ENCODE data around the gene PPME1.

Gene PPME1

DNA sequence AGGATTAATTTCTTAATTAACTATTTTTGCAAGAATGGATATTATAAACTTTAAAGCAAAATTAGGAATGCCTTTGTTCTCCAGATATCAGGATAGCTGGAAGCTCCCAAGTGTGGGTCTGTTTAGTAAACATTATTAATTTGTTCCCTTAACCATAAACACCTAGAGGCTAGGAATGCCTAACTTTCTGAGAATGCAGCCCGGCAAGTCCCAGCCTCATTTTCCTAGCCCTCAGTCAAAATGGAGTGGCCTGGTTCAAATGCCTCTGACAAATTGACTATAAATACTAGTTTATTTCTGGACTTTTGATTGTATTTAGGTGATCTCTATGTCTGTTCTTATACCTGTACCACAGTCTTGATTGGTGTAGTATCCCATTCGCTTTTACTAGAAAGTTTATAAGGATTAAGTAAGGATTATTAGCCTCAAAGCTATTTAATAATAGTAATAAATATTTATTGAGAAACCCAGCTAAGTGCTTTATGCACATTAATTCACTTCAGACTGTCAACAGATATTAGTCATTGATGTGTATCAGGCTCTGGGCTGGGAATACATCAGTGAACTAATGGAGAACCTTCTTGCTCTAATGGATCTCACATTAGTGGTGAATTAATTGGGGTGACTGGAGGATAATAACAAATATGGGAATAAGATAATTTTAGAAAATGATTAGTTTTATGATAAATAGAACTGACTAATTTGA lies 25.8 kb downstream of the PPME1 start:
- in situ Hi-C loops (cut with MboI; ENCODE audit: low sequenced_read_pairs, unreplicated experiment): no loop called here
- TF ChIP-seq, protein P1, sequence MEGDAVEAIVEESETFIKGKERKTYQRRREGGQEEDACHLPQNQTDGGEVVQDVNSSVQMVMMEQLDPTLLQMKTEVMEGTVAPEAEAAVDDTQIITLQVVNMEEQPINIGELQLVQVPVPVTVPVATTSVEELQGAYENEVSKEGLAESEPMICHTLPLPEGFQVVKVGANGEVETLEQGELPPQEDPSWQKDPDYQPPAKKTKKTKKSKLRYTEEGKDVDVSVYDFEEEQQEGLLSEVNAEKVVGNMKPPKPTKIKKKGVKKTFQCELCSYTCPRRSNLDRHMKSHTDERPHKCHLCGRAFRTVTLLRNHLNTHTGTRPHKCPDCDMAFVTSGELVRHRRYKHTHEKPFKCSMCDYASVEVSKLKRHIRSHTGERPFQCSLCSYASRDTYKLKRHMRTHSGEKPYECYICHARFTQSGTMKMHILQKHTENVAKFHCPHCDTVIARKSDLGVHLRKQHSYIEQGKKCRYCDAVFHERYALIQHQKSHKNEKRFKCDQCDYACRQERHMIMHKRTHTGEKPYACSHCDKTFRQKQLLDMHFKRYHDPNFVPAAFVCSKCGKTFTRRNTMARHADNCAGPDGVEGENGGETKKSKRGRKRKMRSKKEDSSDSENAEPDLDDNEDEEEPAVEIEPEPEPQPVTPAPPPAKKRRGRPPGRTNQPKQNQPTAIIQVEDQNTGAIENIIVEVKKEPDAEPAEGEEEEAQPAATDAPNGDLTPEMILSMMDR (IDR thresholded peaks at IDR 0.05; ENCODE audit: borderline replicate concordance, control extremely low read depth, extremely low read depth, insufficient read depth, missing control alignments): no peak
- DNase-seq (ENCODE audit: low spot score): no peak

DNA sequence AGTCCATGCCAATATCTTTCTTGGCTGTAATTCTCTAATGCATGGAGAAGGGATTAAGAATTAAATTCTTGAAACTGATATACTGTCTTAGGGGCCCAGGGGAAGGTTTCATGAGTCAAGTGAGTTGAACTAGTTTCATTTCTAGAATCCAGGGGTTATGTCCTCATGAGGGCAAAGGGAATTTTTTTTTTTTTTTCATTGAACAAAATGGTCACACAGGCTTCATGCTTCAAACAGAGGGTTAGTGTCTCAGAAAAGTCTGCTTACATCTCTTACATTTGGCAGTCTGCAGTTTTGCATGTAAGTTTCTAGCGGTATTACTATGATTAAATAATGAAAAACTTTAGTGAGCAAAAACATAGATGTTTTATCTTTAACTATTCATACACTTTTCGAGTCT lies 32.9 kb downstream of the PPME1 start:
- in situ Hi-C loops (cut with MboI; ENCODE audit: low sequenced_read_pairs, unreplicated experiment): no loop called here
- TF ChIP-seq, protein P1 (IDR thresholded peaks at IDR 0.05; ENCODE audit: borderline replicate concordance, control extremely low read depth, extremely low read depth, insufficient read depth, missing control alignments): no peak
- no peak for DNase-seq (ENCODE audit: low spot score)

DNA sequence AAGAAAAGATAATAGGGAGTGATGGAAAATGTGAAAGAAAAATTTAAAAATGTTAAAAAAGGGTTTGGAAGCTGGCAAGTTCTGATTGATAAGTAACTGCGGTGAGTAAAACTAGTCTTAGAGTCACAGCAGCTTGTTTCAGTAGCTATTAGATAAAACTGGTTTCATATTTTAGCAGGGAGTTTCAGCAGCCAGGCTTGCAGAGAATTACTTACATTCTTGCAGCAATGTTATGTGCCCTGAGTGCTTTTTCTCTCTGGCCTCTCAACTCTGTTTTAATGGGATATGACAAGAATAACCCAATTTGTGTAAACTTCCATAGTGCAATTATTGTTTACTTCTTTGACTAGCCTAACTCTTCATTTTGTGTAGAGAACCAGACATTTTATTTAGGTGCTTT lies 33.6 kb downstream of the PPME1 start:
- TF ChIP-seq, protein P1 (IDR thresholded peaks at IDR 0.05; ENCODE audit: borderline replicate concordance, control extremely low read depth, extremely low read depth, insufficient read depth, missing control alignments): no peak
- in situ Hi-C loops (cut with MboI; ENCODE audit: low sequenced_read_pairs, unreplicated experiment): no loop called here
- DNase-seq (ENCODE audit: low spot score): no peak

DNA sequence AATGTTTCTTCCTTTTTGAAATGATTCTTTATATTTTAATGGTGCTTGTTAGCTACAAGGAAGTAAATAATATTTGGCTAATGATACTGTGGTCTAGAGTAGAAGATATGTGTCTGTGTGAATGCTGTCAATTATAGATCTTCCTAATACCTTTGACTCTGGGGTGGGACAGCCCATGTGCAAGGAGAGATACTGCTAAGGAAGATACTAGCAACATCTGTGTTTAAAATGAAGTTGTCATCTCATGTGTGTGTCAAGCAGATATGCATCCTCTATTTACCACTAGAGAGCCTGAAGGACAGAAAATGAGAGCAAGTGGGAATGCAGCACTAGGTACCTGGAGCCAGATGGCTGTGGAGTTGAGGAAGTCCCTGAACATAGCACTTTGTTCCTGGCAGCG lies 34.1 kb downstream of the PPME1 start:
- in situ Hi-C loops (cut with MboI; ENCODE audit: low sequenced_read_pairs, unreplicated experiment): no loop called here
- TF ChIP-seq, protein P1 (IDR thresholded peaks at IDR 0.05; ENCODE audit: borderline replicate concordance, control extremely low read depth, extremely low read depth, insufficient read depth, missing control alignments): no peak
- DNase-seq (ENCODE audit: low spot score): no peak

DNA sequence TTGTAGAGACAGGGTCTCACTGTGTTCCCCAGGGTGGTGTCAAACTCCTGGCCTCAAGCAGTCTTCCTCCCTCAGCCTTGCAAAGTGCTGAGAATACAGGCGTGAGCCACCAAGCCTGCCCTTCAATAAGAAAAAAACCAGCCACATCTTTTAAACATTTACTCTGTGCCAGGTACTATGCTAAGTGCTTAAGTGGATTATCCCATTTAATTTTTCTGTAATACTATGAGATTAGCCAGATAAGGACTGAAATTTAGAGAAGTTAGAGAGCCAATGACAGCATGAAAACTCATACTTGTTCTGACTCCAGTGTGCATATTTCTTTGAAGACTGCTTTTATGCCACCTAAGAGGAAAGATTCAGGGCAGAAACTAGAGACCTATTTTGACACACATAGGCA lies 35.7 kb downstream of the PPME1 start:
- DNase-seq (ENCODE audit: low spot score): no peak
- TF ChIP-seq, protein P1 (IDR thresholded peaks at IDR 0.05; ENCODE audit: borderline replicate concordance, control extremely low read depth, extremely low read depth, insufficient read depth, missing control alignments): no peak
- in situ Hi-C loops (cut with MboI; ENCODE audit: low sequenced_read_pairs, unreplicated experiment): no loop called here

DNA sequence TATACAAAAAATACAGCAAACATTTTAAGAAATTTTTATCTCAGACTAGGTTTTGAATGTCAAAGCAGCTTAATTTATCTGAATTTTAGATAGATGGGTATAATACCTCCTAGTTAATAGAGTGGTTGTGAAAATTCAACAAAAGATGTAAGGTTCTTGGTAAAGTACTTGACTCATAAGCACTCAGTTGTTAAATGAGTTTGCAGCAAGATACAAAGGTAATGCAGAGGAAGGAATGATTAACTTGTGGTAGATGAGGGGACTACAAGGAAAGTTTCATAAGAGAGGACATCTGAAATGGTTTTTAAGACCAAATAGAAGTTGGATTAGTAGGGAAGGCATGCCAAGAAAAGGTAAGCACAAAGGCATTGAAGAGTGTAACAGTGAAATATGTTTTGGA lies 37.4 kb downstream of the PPME1 start:
- TF ChIP-seq, protein P1 (IDR thresholded peaks at IDR 0.05; ENCODE audit: borderline replicate concordance, control extremely low read depth, extremely low read depth, insufficient read depth, missing control alignments): no peak
- DNase-seq (ENCODE audit: low spot score): no peak
- in situ Hi-C loops (cut with MboI; ENCODE audit: low sequenced_read_pairs, unreplicated experiment): no loop called here

Measured in GM13976 (cell line).